ENCODE measurements around the gene KCNA3. TPM values are rescaled to one million over a fixed set of nuclear protein-coding genes. Genes with fewer than 3 reads are reported as not detected.
A peak's percentile ranks its signal among the peaks of the same experiment; 100 is the strongest.

The KCNA3 gene
- total RNA-seq, result 10 to 100 TPM; 59.8 to 95.2 TPM

DNA sequence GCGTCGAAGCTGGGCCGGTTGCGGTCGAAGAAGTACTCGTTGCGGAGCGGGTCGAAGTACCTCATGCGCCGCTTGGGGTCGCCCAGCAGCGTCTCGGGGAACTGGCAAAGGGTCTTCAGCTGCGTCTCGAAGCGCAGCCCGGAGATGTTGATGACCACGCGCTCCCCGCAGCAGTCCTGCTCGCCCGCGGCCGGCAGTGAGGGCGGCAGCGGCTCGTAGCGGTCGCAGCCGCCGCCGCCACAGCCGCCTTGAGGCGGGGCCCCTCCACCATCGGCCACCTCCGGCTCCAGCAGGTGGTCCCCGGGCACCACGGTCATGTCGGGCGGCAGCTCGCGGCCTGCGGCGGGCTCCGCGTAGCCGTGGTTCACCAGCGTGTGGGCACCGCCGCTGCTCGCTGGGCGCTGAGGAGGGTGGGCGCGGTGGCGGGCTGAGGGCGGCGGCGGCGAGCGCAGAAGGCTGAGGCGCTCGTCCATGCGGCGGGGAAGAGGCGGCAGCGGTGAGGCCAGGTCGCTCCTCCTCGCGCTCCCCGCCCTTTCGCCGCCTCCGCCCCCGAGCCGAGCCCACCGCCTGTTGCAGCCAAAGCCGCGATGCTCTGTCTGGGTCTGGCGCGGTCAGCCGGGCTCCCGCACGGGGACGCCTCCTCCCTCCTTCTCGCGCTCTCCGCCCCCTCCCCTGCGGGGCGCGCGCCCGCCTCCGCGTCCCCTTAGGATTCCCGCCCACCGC lies at the start of gene KCNA3:
TSS of gene KCNA3 (minus strand) at position 604 of the 723 bp plus-strand sequence. CDS start at position 473, 131 bp downstream.
- Mint-ChIP-seq H3K36me3 (peaks cover 56% of the 10 kb centered on the region), H3K9me3 (ENCODE audit: low read depth) (no peaks in the 10 kb centered on the region), H3K27me3 (no peaks in the 10 kb centered on the region), H3K4me1 (peaks cover 14% of the 10 kb centered on the region), H3K27ac (peak within 1 kb of the TSS; percentile 96), H3K4me3 (peak within 1 kb of the TSS; percentile 100)
- DNase-seq (peak; percentile 83), ATAC-seq (peak; percentile 43)
- CTCF ChIA-PET, result interaction anchor here (0.6 to 6.7 kb wide), 14 partner anchors 11 to 320 kb away, joined by 3 to 53 read pairs (median 6); partner anchors contain the start of gene CD53

DNA sequence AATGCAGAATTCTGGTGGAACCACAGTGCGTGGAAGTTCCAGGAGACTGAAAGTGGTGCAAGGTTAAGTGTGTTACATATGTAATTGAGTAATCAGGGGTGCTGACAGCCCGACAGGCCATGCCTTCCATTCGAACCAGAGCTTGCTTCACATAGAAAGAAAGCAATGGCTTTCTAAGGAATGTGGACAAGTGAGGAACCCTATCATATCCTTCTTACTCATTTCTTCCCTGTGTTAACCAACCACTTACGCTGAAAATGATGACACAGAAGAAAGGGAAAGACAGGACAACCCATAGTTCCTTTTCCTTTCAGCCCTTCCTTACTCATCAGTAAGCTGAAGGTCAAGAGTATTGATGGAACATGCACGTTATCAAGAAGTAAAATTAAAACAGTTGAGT lies 48.1 kb upstream of the KCNA3 start:
- Mint-ChIP-seq H3K36me3 (no peaks in the 10 kb centered on the region), H3K4me3 (no peak overlapping the region), H3K9me3 (ENCODE audit: low read depth) (no peaks in the 10 kb centered on the region), H3K27ac (no peak overlapping the region), H3K27me3 (peaks cover 6% of the 10 kb centered on the region), H3K4me1 (peaks cover 23% of the 10 kb centered on the region)
- no peak for DNase-seq
- CTCF ChIA-PET, result interaction anchor here (0.7 to 3.3 kb wide), 4 partner anchors 10 to 114 kb away, joined by 3 to 8 read pairs (median 5); no protein-coding TSS in a partner anchor
- no peak for ATAC-seq

DNA sequence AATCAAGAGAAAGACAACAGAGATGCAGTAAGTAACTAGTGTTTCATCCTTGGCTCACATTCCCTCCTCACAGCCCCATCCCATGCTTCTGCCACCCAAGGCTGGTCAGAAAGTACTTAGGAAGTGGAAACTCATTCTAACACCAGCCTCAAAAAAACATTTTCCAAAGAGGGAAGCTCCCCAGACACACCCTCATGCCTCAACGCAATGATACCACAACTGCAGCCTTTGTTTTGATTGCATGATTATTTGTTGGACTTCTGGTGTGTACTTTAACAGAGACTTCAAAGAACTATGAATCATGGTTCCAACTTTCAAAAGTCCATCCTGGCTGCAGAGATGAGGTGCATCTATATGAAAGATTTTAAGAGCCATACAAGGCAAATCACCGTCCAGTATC lies 45.2 kb upstream of the KCNA3 start:
- Mint-ChIP-seq H3K27me3 (peaks cover 6% of the 10 kb centered on the region), H3K4me3 (no peak overlapping the region), H3K36me3 (no peaks in the 10 kb centered on the region), H3K9me3 (ENCODE audit: low read depth) (no peaks in the 10 kb centered on the region), H3K27ac (no peak overlapping the region), H3K4me1 (peaks cover 5% of the 10 kb centered on the region)
- CTCF ChIA-PET, result no interaction called here
- ATAC-seq, result no peak
- DNase-seq, result no peak

DNA sequence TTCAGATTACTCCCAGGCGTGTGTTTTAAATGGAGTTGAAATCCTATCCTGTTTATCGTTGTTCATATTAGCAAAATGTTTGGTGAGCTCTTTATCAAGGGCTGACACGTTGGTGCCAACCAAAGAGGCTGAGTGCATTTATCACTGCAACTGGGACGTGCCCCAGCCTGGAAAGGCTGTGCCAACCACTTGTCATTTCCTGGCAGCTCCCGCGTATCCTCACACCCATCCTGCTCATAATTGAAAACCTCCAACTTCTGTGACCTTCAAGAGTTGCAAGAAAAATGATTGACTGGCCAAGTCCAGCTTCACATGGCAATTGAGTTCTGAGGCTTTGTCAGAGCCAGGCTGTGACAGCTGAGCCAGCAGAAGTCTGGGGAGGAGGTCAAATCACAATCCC lies 43.7 kb upstream of the KCNA3 start:
- DNase-seq (no peak), ATAC-seq (no peak)
- Mint-ChIP-seq H3K36me3 (no peaks in the 10 kb centered on the region), H3K9me3 (ENCODE audit: low read depth) (no peaks in the 10 kb centered on the region), H3K27me3 (peaks cover 6% of the 10 kb centered on the region), H3K4me1 (peaks cover 9% of the 10 kb centered on the region), H3K4me3 (no peak overlapping the region), H3K27ac (no peak overlapping the region)
- CTCF ChIA-PET, result interaction anchor here (0.8 kb wide), 1 partner anchor 222 kb away, joined by 3 read pairs; no protein-coding TSS in a partner anchor

DNA sequence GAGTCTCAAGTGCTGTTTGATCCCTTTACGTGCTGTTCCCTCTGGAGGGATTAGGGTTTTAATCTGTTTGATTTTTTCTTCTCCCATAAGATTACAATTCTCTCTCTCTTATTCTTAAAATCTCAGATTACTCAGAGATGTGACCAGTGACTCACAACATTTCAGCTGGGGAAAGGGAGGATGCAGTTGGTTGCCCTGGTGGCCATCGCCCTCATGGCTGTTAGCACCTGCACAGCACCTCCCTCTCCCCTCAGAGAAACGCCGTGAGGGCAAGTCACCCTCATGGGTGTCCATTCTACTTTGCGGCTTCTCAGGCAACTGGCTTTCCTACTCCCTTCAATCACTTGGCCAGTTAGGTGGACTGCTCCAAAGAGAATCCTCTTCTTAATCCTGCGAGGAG lies 42.4 kb upstream of the KCNA3 start:
- Mint-ChIP-seq H3K9me3 (ENCODE audit: low read depth) (peaks cover 5% of the 10 kb centered on the region), H3K4me1 (peaks cover 18% of the 10 kb centered on the region), H3K27ac (no peak overlapping the region), H3K27me3 (peaks cover 6% of the 10 kb centered on the region), H3K36me3 (peaks cover 7% of the 10 kb centered on the region), H3K4me3 (no peak overlapping the region)
- ATAC-seq (no peak), DNase-seq (no peak)
- CTCF ChIA-PET, result no interaction called here

DNA sequence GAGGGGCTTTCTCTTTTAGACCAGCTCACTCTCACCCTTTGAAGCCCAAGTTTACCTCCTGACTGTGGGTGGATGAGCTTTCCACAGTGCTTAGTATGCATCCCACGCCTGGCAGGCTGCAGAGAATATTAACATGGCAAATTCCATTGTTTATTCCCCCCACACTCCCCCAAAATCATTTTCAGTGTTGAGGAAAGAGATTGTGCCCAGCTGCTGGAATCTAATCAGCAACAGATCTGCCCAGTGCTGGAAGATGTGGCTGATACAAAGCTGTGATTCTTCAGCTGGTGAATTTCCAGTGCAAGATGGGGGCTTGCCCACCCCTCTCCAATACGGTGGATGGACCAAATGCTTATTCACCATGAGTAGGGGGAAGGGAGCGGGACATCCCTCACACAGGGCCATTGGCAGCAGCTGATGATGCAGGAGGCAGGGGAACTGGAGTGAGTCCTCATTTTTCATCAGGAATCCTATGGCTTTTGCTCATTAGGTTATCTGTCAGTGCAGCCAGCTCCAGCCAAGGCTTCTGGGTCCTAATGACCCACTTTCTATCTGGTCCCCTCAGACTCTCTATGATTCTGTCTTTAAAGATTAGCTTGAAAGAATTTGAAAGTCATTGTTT lies 39.7 kb upstream of the KCNA3 start:
- Mint-ChIP-seq H3K27ac (no peak overlapping the region), H3K36me3 (peaks cover 9% of the 10 kb centered on the region), H3K4me3 (no peak overlapping the region), H3K9me3 (ENCODE audit: low read depth) (peaks cover 5% of the 10 kb centered on the region), H3K4me1 (peaks cover 26% of the 10 kb centered on the region), H3K27me3 (peaks cover 3% of the 10 kb centered on the region)
- DNase-seq (no peak), ATAC-seq (no peak)
- CTCF ChIA-PET, result interaction anchor here (1.2 to 1.7 kb wide), 4 partner anchors 8 to 95 kb away, joined by 4 to 7 read pairs (median 5); no protein-coding TSS in a partner anchor

DNA sequence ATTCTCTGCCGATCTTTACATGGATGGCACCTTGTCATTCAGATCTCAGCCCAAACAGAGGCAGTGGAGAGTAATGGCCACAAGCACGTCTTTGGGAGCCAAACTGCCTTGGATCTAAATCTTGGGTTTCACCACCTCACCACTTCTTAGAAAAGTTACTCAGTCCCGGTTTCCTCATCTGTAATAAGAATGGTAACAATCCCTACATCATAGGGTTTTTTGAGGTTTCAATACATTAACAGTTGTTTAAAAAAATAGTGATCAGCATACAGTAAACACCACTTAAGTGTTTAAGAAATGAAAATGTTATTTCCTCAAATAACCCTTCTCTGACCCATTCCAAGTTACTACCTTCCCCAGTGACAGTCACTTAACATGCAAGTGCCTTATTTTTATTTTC lies 38.5 kb upstream of the KCNA3 start:
- Mint-ChIP-seq H3K9me3 (ENCODE audit: low read depth) (peaks cover 5% of the 10 kb centered on the region), H3K4me3 (no peak overlapping the region), H3K36me3 (peaks cover 9% of the 10 kb centered on the region), H3K27me3 (no peaks in the 10 kb centered on the region), H3K27ac (no peak overlapping the region), H3K4me1 (peaks cover 26% of the 10 kb centered on the region)
- ATAC-seq (no peak), DNase-seq (no peak)
- CTCF ChIA-PET, result no interaction called here

DNA sequence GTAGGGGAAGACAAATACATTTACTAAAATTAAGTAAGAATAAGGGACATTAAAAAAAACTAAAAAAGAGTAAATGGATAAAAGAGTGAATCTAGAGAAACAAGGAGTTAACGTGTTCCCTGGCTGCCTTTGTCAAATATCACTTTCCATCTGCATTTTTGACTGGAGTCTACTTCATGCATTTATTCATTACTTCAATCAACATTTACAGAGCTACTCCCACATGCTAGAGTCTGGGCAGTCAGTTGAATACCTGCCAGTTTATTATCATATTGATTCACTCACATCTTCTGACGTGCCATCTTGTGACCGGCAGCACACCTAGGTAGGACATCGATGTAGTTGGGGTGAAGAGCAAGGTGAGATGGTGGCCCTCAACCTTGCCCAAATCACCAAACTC lies 35.6 kb upstream of the KCNA3 start:
- Mint-ChIP-seq H3K9me3 (ENCODE audit: low read depth) (peaks cover 5% of the 10 kb centered on the region), H3K4me3 (no peak overlapping the region), H3K27me3 (no peaks in the 10 kb centered on the region), H3K36me3 (peaks cover 9% of the 10 kb centered on the region), H3K4me1 (peaks cover 22% of the 10 kb centered on the region), H3K27ac (no peak overlapping the region)
- CTCF ChIA-PET, result interaction anchor here (0.6 to 1.7 kb wide), 3 partner anchors 73 to 1749 kb away, joined by 3 to 7 read pairs (median 4); no protein-coding TSS in a partner anchor
- ATAC-seq (no peak), DNase-seq (no peak)

DNA sequence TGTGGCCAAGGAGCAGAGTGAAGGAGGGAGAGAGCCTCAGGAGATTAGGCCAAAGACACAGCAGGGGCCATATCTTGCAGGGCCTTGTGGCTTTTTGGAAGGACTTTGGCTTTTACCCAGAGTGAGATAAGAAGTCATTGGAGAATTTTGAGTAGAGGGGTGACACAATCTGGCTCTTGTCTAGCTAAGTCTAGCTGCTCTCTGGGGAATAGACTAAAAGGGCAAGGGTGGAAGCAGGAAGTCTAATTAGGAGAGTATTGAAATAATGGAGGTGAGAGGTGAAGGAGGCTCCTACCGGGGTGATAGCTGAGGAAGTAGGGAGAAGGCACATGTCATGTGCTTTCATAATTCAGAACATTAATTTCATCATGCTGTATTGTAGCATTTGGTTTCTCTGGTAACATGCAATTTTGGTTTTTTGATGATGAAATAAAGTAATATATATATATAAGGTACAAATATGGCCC lies 34.3 kb upstream of the KCNA3 start:
- Mint-ChIP-seq H3K27ac (no peak overlapping the region), H3K36me3 (peaks cover 9% of the 10 kb centered on the region), H3K4me3 (no peak overlapping the region), H3K27me3 (no peaks in the 10 kb centered on the region), H3K9me3 (ENCODE audit: low read depth) (peaks cover 5% of the 10 kb centered on the region), H3K4me1 (peaks cover 22% of the 10 kb centered on the region)
- CTCF ChIA-PET, result no interaction called here
- DNase-seq (no peak), ATAC-seq (no peak)

DNA sequence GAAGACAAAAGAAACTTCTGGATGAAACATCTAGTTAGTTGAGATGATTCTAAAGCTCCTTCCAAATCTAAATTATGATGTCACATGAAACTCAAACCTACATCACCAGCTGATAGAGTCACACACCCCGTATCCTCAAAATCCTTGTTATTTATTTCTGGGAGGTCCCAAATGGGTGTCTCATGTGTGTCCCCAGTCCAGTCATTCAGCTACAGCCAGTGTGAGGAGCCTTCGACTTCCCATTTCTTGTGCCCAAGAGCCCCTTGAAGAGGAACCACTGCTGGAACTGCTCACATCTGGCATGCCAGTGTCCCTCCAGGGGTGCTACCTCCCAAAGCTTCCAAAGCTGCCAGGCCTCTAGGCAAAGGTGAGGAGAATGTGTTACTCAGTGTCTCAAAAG lies 32.5 kb upstream of the KCNA3 start:
- Mint-ChIP-seq H3K27ac (no peak overlapping the region), H3K36me3 (peaks cover 1% of the 10 kb centered on the region), H3K4me3 (no peak overlapping the region), H3K27me3 (no peaks in the 10 kb centered on the region), H3K4me1 (peaks cover 8% of the 10 kb centered on the region), H3K9me3 (ENCODE audit: low read depth) (no peaks in the 10 kb centered on the region)
- ATAC-seq (no peak), DNase-seq (no peak)
- CTCF ChIA-PET, result interaction anchor here (1.6 kb wide), 1 partner anchor 91 kb away, joined by 4 read pairs; no protein-coding TSS in a partner anchor

DNA sequence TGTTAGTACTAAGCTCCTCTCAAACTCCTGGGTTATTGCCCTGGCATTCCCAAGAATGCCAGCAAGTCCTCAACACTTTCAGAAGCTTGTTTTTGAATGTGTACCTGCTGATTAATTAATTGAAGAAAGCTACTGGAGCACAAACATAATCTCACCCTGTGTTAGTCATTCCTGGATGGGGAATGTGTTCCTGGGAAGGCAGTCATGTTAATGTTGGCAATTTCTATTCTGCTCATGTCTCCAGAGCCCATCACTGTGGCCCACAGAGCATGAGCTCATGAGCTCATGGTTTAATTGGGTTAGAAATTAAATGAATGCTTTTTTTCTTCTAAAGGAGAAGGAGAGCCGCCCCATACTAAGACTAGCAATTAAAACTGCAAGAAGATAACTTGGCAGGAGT lies 31.9 kb upstream of the KCNA3 start:
- no peaks in the 10 kb centered on the region for H3K36me3 Mint-ChIP-seq
- ATAC-seq, result no peak
- peaks cover 4% of the 10 kb centered on the region for H3K4me1 Mint-ChIP-seq
- CTCF ChIA-PET, result interaction anchor here (0.8 to 1.6 kb wide), 2 partner anchors 9 to 90 kb away, joined by 4 read pairs; no protein-coding TSS in a partner anchor
- no peak overlapping the region for H3K4me3 Mint-ChIP-seq
- H3K27me3 Mint-ChIP-seq, result no peaks in the 10 kb centered on the region
- H3K27ac Mint-ChIP-seq, result no peak overlapping the region
- DNase-seq, result no peak
- H3K9me3 Mint-ChIP-seq (ENCODE audit: low read depth), result no peaks in the 10 kb centered on the region

DNA sequence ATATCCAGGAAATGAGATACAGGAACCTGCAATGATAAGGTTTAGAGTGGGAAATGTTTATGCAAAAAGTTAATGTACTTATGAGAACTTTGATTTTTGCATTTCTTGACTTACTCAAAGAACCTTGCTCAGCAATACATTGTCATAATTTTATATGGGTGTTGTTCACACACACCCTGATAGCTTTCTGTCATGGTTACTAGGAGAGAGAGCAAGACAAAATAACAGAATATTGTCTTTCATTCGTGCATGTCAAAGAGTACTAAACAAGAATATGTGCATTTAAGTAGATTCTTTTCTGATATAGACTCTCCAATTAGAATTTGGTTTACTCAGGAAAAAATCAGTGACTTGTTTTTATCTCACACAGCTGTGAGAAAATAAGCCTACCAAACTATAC lies 27.5 kb upstream of the KCNA3 start:
- CTCF ChIA-PET, result no interaction called here
- Mint-ChIP-seq H3K27me3 (peaks cover 2% of the 10 kb centered on the region), H3K4me3 (no peak overlapping the region), H3K9me3 (ENCODE audit: low read depth) (no peaks in the 10 kb centered on the region), H3K27ac (no peak overlapping the region), H3K36me3 (peaks cover 3% of the 10 kb centered on the region), H3K4me1 (peaks cover 4% of the 10 kb centered on the region)
- DNase-seq (no peak), ATAC-seq (no peak)

DNA sequence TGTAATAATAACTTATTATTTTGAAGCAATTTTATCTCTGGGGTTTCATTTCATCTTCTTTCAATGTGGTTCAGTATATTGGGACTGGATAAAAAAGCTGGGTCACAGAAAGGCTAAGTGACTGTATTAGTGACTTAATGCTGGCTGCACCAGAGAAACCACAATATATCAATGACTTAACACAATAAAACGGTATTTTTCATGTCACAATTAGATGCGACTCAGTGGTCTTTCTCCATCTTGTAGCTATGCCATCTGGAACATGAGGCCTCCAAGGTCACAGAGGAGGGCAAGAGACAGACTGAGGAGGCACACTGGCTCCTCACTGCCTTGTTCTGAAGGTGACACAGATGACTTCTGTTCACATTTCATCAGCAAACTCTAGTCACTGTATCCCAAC lies 26.0 kb upstream of the KCNA3 start:
- H3K9me3 Mint-ChIP-seq (ENCODE audit: low read depth), result no peaks in the 10 kb centered on the region
- ATAC-seq, result no peak
- H3K27me3 Mint-ChIP-seq, result peaks cover 2% of the 10 kb centered on the region
- H3K4me3 Mint-ChIP-seq, result no peak overlapping the region
- no peak for DNase-seq
- peaks cover 4% of the 10 kb centered on the region for H3K4me1 Mint-ChIP-seq
- CTCF ChIA-PET, result no interaction called here
- peaks cover 3% of the 10 kb centered on the region for H3K36me3 Mint-ChIP-seq
- H3K27ac Mint-ChIP-seq, result no peak overlapping the region

DNA sequence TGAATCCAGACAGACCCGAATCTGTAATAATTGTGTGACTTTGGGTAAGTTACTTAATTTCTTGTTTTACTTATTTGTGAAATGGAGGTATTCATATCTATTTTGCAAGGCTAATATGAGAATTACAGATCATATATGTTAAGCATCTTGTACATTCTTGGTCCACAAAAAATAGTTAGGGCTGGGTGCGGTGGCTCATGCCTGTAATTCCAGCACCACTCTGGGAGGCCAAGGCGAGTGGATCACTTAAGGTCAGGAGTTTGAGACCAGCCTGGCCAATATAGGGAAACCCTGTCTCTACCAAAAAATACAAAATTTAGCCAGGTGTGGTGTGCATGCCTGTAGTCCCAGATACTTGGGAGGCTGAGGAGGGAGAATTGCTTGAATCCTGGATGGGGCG lies 22.9 kb upstream of the KCNA3 start:
- H3K9me3 Mint-ChIP-seq (ENCODE audit: low read depth), result no peaks in the 10 kb centered on the region
- no peak for DNase-seq
- H3K27ac Mint-ChIP-seq, result no peak overlapping the region
- CTCF ChIA-PET, result no interaction called here
- H3K4me3 Mint-ChIP-seq, result no peak overlapping the region
- peaks cover 4% of the 10 kb centered on the region for H3K4me1 Mint-ChIP-seq
- peaks cover 2% of the 10 kb centered on the region for H3K27me3 Mint-ChIP-seq
- H3K36me3 Mint-ChIP-seq, result peaks cover 3% of the 10 kb centered on the region
- ATAC-seq, result no peak
